Activated T-cell treated with anti-CD3 and anti-CD28 coated beads, Interleukin-2, amount 50 U/mL, for 1 hour (primary cell): ENCODE data around the gene MOCS1.

Experiments used
- DNase-seq: peaks from one replicate; pipeline ENCODE4 v3.0.0-alpha.2; 2020

Gene MOCS1

DNA sequence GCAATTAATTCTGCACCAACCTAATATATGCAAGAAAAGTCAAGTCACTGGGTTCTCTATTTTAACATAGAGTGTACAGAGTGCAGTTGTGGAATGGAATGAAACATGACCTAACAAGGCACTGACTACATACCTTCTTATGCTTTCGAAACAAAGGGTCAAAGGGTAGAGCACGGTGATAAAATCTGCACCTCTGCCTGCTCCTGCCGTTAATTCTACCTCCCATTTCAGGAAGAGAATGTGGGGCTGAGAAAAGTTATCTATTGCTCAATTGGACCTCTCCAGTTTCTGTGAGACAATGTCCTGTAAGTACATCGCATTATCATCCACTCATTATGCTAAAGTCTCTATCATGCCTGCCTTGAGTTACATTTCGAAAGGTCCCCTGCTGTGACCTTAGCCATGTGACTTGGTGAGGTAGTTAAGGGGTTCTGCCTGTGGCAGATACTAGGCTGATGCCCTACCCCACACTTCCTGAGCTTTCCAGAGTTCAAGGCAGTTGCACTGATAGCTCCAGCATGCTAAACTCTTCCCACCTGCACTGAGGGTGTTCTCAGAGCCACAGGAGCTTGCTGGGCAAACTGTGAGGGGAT is 14.0 kb upstream of the MOCS1 start:
- DNase-seq = no peak

DNA sequence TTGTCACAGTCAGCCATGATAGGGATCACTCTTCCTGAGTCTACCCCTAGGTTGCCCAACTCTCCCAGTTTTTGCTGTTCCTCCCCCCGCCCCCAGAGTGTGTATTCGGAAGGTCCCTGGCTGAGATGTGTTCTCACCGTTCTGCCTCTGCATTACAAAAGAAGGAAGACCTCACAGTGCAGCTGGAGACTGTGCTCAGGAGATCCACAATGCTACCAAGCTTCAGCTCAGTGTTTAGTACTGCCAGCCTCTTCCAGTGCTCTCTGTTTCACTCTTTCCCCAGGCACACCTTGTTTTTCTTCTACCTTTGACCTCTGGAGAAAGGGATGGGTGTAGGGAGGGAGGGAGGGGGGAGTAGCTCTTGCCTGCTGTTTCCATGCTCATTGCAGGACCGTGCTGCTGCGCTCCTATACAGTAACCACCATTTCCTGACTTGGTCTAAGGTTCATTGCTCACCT is 13.4 kb upstream of the MOCS1 start:
- no peak for DNase-seq

GRCh38 chr6:39945626-39946025 is 11.4 kb upstream of the MOCS1 start:
- no peak for DNase-seq

DNA sequence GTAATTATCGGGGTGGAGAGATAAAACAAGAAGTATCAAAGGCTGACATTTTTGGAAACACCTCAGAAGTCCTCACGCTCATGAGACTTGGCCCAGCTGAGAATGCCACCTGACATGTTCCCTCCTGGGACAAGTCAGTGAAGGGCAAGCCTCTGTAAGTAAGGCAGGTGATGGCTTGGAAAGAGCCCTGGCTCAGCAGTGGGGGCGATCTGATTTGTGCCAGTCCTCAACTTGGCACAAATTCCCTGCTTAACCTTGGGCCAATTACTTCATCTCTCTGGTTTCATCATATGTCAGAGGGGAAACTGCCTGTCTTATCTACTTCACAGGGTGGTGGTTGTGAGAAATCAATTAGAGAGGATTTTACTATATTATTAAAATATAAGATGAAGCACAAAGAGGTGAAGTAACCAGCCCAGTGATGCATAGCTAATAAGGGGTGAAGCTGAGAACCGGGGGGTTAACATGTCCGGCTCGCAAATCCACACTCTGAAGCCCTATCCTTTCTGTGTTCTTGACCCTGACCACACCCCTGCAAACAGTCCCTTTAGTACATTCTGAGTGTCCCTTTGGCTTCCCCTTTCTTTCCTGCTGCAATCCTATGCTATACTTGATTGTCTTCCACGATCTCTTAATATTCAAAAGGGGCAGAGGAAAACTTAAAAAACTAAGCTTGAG is 8.8 kb upstream of the MOCS1 start:
- DNase-seq = no peak

GRCh38 chr6:39941820-39942219 is 7.6 kb upstream of the MOCS1 start:
- DNase-seq = no peak

DNA sequence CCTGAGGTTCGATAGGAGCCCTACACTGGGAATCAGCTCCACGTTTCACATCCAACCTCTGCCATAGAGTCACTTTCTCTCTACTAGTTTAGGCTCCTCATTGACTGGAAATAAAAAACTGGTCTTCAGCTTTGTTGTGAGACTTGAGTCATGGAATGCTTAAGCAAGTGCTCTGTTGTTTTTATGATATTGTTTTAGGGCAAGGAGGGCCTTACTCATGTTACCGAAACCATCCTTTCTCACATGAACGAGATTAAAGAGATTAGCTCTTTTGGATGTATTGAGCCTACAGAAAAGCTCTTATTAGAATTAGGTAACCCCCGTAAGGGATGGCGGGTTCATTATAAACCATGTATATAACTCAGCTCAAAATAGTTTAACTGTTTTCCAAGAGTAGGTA is 6.9 kb upstream of the MOCS1 start:
- DNase-seq = no peak

- DNase-seq = no peak
These were observed 4.8 kb upstream of the MOCS1 start for GRCh38 chr6:39938773-39939654.

GRCh38 chr6:39937686-39938333 is 3.5 kb upstream of the MOCS1 start:
- no peak for DNase-seq

- DNase-seq = no peak
These were observed 2.6 kb upstream of the MOCS1 start for GRCh38 chr6:39936857-39937256.

- no peak for DNase-seq
These were observed 979 bp upstream of the MOCS1 start for GRCh38 chr6:39935241-39935640.

DNA sequence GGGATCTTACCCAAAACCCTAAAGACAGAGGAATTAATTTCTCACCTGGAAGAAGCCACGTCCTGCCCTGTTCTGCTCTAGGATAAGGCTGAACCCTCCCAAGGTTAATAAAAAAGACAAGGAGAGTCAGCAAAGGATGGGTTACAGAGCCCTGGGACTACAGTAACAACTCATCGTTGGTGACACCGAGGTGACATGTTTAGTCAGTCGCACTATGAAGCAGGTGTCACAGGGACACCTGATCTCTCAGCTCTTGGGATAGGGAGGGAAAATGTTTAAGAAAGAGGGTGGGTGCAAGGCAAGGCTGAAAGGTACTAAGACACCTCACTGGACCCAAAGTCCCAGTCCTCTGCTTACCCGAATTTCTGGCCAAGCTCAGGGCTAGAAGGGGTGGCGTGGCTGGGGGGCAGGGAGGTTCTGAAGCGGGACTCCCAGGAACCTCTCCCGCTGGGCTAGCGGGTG is 562 bp downstream of the MOCS1 start:
- DNase-seq = no peak

DNA sequence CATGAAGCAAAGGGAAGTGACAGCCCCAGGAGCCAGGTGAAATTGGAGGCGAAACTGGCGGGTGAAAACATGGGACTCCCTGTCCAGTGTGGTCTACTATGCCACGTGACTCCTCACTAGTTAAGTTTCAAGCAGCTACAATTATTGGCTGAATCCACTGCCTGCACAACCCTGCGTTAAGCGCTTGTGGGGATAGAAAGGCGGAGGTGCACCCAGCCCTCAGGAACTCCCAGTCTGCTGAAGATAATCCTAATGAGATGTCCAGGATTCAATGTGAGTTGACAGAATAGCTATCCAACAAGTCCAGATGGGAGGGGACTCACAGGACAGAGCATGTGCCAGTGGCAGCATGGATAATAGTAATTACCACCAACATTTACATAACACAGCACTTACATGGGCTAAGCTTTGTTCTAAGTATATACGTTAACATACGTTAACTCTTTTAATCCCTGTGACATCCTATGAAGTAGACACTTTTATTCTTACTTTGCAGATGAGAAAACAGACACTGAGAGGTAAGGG is 1.8 kb downstream of the MOCS1 start:
- no peak for DNase-seq

DNA sequence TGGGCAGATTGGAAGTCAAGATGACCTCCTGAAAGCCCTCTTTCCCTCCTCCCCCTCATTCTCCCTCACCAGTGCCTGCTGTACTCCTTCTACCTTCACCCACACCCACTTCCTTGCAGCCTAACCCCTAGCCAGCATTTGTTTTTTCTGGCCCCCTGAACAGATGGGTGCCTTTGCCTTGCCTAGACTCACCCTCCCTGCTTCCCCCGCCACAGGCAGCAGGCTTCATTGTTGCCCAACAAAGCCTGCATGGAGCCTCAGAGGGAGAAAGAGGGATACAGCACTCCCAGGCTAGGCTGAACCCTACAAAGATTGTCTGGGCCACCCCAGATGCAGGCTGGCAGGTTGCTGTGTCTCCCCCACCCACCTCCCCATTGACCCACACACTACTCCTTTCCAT is 2.7 kb downstream of the MOCS1 start:
- no peak for DNase-seq

DNA sequence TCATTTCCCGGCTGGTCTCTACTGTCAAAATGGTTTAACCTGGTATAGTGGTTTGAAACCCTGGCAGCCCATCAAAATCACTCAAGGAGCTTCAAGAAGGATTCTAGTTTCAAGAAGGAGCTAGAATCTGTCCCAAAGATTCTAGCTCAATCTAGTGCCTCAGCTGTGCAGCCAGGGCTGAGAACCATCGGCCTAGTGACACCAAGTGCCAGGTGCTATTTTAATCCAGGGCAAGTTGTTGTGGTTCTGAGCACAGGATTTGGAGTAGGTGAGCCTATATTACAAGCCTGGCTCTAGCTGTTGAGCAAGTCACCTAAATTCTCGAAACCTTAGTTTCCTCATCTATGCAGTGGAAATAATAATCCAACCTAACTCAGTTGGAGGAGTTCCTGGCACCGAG is 3.7 kb downstream of the MOCS1 start:
- DNase-seq = no peak

GRCh38 chr6:39929733-39930461 is 4.4 kb downstream of the MOCS1 start:
- DNase-seq = no peak

GRCh38 chr6:39929039-39929732 is 5.1 kb downstream of the MOCS1 start:
- no peak for DNase-seq

DNA sequence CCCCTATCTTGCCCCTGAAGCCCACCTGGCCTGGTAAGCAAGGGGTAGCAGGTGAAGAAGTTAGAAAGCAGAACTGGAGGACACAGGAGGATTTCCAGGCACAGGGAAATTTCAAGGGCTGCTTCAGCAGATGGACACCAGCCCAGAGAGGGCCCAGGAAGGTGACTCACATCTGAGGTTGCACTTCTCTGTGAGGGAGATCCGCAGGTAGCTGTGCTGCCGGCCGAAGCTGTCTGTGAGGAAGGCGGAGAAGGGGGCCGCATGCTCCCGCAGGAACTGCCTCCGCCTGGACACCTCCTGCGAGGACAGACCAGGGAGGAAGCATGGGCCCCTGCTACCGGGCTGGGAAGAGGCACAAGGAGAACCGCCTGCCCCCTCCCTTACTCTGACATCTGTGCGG is 7.1 kb downstream of the MOCS1 start:
- no peak for DNase-seq

- no peak for DNase-seq
These were observed 7.6 kb downstream of the MOCS1 start for GRCh38 chr6:39926668-39927067.

GRCh38 chr6:39925931-39926290 is 8.4 kb downstream of the MOCS1 start:
- DNase-seq = no peak

DNA sequence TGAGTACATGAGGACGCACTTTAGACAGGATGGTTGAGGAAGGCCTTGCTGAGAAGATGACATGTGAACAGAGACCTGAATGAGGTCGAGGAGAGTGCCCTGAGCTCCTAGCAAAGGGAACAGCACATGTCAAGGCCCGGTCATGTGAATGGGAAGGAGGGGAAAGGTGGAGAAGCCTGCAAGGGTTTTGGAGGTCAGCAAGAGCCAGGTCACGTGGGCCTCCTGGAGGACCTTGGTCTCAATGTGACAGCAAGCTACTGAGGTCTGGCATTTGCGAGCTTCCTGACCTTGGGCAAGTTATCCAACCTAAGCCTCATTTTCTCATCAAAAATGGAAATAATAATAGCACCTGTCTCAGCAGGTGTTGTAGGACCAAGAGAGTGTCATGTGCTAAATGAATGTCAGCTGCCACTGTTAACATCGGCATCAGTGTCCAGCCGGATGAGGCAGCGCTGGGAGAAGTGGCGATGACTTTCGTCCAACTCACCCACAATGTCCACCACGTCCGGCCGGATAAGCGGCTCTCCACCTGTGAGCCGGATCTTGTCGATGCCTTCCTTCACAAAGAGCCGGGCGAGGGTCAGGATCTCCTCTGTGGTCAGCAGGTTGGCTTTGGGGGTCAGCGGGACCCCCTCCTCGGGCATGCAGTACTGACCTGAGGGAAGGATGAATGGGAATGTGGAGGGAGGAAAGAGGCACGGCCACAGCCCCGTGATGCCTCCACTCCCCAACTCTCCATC is 8.9 kb downstream of the MOCS1 start:
- DNase-seq = no peak

- DNase-seq = no peak
These were observed 10.0 kb downstream of the MOCS1 start for GRCh38 chr6:39924283-39924682.
